Upper lobe of left lung (tissue), 6 donors: ENCODE data around the gene SULF2. TPM values are rescaled to one million over a fixed set of nuclear protein-coding genes. Genes with fewer than 3 reads are reported as not detected.

ENCODE experiments used
- ATAC-seq, 2 donors: fragments of 200-7000 bp; cut with Tn5 transposase; one replicate each; pipeline ENCODE4 v1.9.1; 2022; ENCODE audit warnings: mild to moderate bottlenecking in 2 of 2, moderate library complexity in 2 of 2; ENCODE audit not compliant: low FRiP score in 2 of 2
- DNase-seq, 2 donors: peaks; one replicate each; pipeline ENCODE4 v3.0.0-alpha.2; 2019 to 2020
- H3K27ac ChIP-seq, 4 donors: fragments of 200-600 bp; sonication (generic); one replicate each; pipeline ENCODE4 v1.5.1; 2016 to 2019
- H3K27me3 ChIP-seq, 4 donors: fragments of 200-600 bp; sonication (generic); one replicate each; pipeline ENCODE4 v1.5.1; 2017 to 2019
- H3K36me3 ChIP-seq, 4 donors: fragments of 200-600 bp; sonication (generic); one replicate each; pipeline ENCODE4 v1.5.1; 2016 to 2019
- H3K4me1 ChIP-seq, 4 donors: fragments of 200-600 bp; sonication (generic); one replicate each; pipeline ENCODE4 v1.5.1; 2018 to 2019
- H3K4me3 ChIP-seq, 4 donors: fragments of 200-600 bp; sonication (generic); one replicate each; pipeline ENCODE4 v1.5.1; 2017 to 2019; ENCODE audit warnings: mild to moderate bottlenecking in 2 of 4, moderate library complexity in 1 of 4
- H3K9me3 ChIP-seq, 4 donors: fragments of 200-600 bp; sonication (generic); one replicate each; pipeline ENCODE4 v1.5.1; 2018 to 2019
- EP300 ChIP-seq, 4 donors: sonication (generic); formaldehyde crosslinking; IDR thresholded peaks; one replicate each; pipeline ENCODE4 v1.5.1; 2017; ENCODE audit warnings: antibody characterized with exemption in 4 of 4, control low read depth in 2 of 4
- POLR2A ChIP-seq, 4 donors: fragments of 450-650 bp; IDR thresholded peaks; one replicate each; pipeline ENCODE4 v1.5.1; 2016 to 2017; ENCODE audit warnings: antibody characterized with exemption in 4 of 4, mild to moderate bottlenecking in 2 of 4
- POLR2AphosphoS5 ChIP-seq, 2 donors: sonication (generic); formaldehyde crosslinking; IDR thresholded peaks; one replicate each; pipeline ENCODE4 v1.5.1; 2017; ENCODE audit warnings: antibody characterized with exemption in 2 of 2
- WGBS, 2 donors: methylation state at CpG; one replicate each; pipeline ENCODE4 v1.1.5; 2017 to 2018; 5-methylcytosine and 5-hydroxymethylcytosine counted together
- total RNA-seq, 6 donors: library from RNA; depleted of rRNA in 4 of 6; stranded (reverse); fragments of >200 nt in 4 of 6; gene quantifications; one replicate each; pipeline versions ENCODE4 v1.1.0 to v1.2.1, GENCODE V29; 2016 to 2021
- TF ChIP-seq, protein P1 (sequence below), 6 experiments: fragments of 450-650 bp in 4 of 6; fragments of 200-600 bp in 2 of 6; sonication (generic) in 2 of 6; IDR thresholded peaks; one replicate each; pipeline ENCODE4 v1.5.1; 2016 to 2019; ENCODE audit warnings: antibody characterized with exemption in 6 of 6
- donor health status: DM: no; HTN: no; CAD: no; lungs with moderate emphysema.
- donor health status: DM: no; HTN: yes; CAD: no; lungs with severe emphysema.

Gene SULF2
- total RNA-seq, 6 donors from 2014 or later = 15.0 to 63.8 (median 21.7) TPM

- ATAC-seq = no peak
- H3K36me3 ChIP-seq = peaks cover 0 to 31% (median 7%) of the 10 kb centered on the region in 4 donors
- H3K4me1 ChIP-seq = peaks cover 3 to 4% (median 4%) of the 10 kb centered on the region in 4 donors
- TF ChIP-seq EP300 (IDR thresholded peaks at IDR 0.05) (no peak), POLR2AphosphoS5 (IDR thresholded peaks at IDR 0.05) (no peak), POLR2A (IDR thresholded peaks at IDR 0.05) (no peak)
- TF ChIP-seq, protein P1, sequence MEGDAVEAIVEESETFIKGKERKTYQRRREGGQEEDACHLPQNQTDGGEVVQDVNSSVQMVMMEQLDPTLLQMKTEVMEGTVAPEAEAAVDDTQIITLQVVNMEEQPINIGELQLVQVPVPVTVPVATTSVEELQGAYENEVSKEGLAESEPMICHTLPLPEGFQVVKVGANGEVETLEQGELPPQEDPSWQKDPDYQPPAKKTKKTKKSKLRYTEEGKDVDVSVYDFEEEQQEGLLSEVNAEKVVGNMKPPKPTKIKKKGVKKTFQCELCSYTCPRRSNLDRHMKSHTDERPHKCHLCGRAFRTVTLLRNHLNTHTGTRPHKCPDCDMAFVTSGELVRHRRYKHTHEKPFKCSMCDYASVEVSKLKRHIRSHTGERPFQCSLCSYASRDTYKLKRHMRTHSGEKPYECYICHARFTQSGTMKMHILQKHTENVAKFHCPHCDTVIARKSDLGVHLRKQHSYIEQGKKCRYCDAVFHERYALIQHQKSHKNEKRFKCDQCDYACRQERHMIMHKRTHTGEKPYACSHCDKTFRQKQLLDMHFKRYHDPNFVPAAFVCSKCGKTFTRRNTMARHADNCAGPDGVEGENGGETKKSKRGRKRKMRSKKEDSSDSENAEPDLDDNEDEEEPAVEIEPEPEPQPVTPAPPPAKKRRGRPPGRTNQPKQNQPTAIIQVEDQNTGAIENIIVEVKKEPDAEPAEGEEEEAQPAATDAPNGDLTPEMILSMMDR (IDR thresholded peaks at IDR 0.05) = no peak
- no peak overlapping the region for H3K27ac ChIP-seq
- H3K27me3 ChIP-seq = no peaks in the 10 kb centered on the region
- no peak for DNase-seq
- H3K4me3 ChIP-seq = no peak overlapping the region
- WGBS, 2 donors = 91 to 93% methylated on average over 13 to 16 of the region's 16 CpGs
- H3K9me3 ChIP-seq = no peaks in the 10 kb centered on the region
Observed at GRCh38 chr20:47662483-47663353, 122.6 kb downstream of the SULF2 start.

- H3K27me3 ChIP-seq = no peaks in the 10 kb centered on the region
- H3K9me3 ChIP-seq = no peaks in the 10 kb centered on the region
- no peak for ATAC-seq
- 92 to 93% methylated on average over 7 of the region's 7 CpGs for WGBS, 2 donors
- peaks cover 3 to 4% (median 4%) of the 10 kb centered on the region in 4 donors for H3K4me1 ChIP-seq
- DNase-seq = no peak
- TF ChIP-seq EP300 (IDR thresholded peaks at IDR 0.05) (no peak), POLR2AphosphoS5 (IDR thresholded peaks at IDR 0.05) (no peak), POLR2A (IDR thresholded peaks at IDR 0.05) (no peak)
- TF ChIP-seq, protein P1 (IDR thresholded peaks at IDR 0.05) = no peak
- H3K27ac ChIP-seq = no peak overlapping the region
- peaks cover 0 to 41% (median 7%) of the 10 kb centered on the region in 4 donors for H3K36me3 ChIP-seq
- H3K4me3 ChIP-seq = no peak overlapping the region
Observed at GRCh38 chr20:47661714-47662113, 123.6 kb downstream of the SULF2 start.

DNA sequence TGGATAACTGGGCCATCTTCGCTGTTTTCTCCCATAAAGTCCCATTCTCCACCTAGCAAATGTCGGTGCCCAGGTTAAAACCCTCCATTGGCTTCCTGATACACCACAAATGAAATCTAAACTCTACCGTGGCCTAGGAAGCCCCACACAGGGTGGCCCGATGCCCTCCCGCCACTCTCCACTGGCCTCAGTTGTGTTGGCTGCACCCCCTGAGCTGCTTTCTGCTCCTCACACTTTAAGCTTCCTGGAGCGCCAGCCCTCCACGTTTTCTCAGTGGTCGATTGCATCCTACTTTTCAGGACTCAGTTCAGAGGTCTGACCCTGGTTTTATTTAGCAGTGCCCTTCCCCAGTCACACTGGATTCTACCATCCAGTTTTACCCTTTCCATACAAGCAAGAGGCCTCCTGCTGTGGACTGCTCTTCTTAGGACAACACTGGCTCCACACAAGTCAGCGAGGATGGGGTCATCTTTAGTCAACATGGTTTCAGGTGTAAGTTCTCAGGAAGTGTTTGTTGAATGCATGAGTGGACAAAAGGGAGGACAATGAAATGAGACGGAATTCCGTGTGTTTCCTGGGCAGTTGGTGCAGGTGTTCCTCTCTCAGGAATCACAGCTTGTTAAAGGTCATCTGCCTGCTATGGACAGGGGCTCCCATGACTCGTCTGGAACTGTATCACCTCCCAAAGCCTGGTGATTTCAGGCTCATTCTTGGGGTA, 124.1 kb downstream of the SULF2 start:
- no peak for ATAC-seq
- peaks cover 0 to 47% (median 7%) of the 10 kb centered on the region in 4 donors for H3K36me3 ChIP-seq

GRCh38 chr20:47660602-47660905, 124.7 kb downstream of the SULF2 start:
- WGBS, 2 donors = 93 to 95% methylated on average over 2 of the region's 2 CpGs
- Histone ChIP-seq H3K4me1 (peaks cover 3 to 4% (median 4%) of the 10 kb centered on the region in 4 donors), H3K9me3 (no peaks in the 10 kb centered on the region), H3K36me3 (peaks cover 0 to 52% (median 7%) of the 10 kb centered on the region in 4 donors), H3K4me3 (no peak overlapping the region), H3K27ac (no peak overlapping the region), H3K27me3 (no peaks in the 10 kb centered on the region)
- DNase-seq (no peak), ATAC-seq (no peak)
- TF ChIP-seq, protein P1 (IDR thresholded peaks at IDR 0.05) = no peak
- TF ChIP-seq POLR2A (IDR thresholded peaks at IDR 0.05) (no peak), POLR2AphosphoS5 (IDR thresholded peaks at IDR 0.05) (no peak), EP300 (IDR thresholded peaks at IDR 0.05) (no peak)

More for the DNA sequence above, 124.1 kb downstream of the SULF2 start:
- Histone ChIP-seq H3K4me1 (peaks cover 3 to 4% (median 4%) of the 10 kb centered on the region in 4 donors), H3K27me3 (no peaks in the 10 kb centered on the region), H3K27ac (no peak overlapping the region), H3K4me3 (no peak overlapping the region), H3K9me3 (no peaks in the 10 kb centered on the region)
- 89 to 91% methylated on average over 12 of the region's 12 CpGs for WGBS, 2 donors
- DNase-seq = no peak
- TF ChIP-seq EP300 (IDR thresholded peaks at IDR 0.05) (no peak), POLR2A (IDR thresholded peaks at IDR 0.05) (no peak), POLR2AphosphoS5 (IDR thresholded peaks at IDR 0.05) (no peak)
- TF ChIP-seq, protein P1 (IDR thresholded peaks at IDR 0.05) = no peak
